ENCODE results near the gene ZMYM2.

Gene ZMYM2

DNA sequence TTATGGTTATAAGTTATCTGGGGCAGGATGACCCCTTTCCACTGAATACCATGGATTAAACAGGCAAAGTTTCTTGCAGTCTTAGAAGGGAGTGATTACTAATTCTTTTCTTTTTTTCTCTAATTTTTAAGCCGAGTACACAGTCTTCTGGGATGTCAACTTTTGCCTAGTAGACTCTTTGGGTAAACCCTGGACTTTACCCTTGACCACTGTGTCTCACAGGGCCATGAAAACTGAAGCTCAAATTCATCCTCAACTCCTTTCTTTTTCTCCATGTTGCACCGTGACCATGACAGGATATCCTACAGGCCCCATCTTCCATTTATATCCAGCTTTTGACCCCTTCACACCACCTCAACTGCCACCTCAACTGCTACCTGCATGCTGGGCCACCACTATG is 150.5 kb downstream of the ZMYM2 start:
- DNase-seq = no peak

DNA sequence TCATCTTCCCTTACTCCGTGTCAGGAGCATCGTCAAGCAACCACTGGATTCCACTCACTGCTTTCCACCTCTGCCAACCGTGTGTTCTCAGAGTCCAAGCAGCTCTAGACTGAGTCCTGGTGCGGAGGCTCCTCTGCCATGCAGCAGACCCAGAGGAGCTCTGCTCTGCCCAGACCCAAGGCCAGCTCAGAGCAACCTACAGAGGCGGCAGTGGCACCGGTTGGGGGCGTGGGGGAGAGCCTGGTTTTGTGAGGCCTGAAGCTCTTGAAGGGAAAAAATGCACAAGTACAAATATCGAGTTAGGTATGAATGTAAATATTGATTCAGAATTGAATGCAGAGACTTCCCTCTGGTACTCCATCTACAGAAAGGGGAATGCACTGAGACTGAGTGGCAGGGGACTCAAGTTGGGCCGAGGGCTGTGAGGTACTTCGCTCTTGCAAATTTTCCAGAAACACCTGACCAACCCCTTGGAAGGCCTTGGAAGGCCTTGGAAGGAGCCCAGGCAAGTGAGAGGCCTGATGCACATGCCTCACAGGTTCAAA is 155.6 kb downstream of the ZMYM2 start:
- DNase-seq = no peak

DNA sequence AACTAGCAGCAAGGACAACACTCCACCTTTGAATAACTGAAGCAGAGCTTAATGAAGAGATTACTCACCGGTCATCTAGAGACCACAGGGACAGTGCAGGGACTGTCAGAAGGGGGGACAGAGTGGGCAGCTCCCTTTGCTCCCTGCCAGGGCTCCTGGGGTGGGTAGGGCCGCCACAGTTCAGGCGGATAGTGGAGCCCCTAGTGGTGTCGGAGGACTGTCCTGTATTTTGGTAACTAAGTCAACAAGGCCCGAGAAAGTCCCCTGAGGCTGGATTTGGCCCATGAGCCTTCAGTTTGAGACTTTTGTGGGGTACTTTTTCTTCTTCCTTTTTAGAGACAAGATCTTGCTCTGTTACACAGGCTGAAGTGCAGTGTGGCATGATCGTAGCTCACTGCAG is 157.7 kb downstream of the ZMYM2 start:
- no peak for DNase-seq

DNA sequence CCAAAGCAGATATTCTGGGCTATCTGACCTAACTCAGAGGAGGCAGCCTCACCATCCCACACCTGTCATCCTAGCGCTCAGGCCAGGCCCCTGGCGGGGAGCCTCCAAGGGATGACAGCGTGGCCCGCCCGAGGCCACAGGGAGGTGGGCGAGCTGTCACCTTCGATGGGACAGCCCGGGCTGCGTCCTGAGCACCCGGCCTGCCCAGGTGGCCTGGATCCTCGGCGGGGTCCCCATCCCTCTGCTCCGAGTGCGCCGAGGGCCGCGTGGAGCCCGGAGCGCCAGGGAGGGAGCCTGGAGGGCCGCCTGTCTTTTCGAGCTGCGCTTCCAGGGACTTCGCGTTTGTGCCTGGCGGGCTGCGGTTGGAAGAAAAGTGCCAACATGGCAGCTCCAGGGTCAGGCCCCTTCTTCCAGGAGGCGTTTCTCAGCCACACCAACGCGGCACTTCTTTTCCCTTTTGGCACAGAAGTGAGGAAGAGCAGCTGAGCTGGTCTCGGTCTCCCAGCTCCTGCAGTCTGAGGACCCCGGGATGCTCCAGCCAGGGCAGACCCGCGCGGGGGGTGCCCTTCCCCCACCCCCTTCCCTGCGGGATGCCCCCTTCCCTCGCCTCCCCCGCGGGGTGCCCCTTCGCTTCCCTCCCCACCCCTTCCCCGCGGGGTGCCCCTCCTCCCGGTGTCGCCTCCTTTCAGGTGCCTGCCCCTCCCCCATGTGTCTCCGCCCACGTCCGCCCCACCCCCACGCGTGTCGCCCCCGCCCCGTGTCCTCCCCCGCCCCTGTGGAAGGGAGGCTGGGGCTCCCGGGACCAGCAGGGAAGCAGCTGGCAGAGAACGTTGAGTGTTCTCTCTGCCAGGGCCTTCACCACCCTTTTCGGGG is 160.0 kb downstream of the ZMYM2 start:
- peak; percentile 40 for DNase-seq

DNA sequence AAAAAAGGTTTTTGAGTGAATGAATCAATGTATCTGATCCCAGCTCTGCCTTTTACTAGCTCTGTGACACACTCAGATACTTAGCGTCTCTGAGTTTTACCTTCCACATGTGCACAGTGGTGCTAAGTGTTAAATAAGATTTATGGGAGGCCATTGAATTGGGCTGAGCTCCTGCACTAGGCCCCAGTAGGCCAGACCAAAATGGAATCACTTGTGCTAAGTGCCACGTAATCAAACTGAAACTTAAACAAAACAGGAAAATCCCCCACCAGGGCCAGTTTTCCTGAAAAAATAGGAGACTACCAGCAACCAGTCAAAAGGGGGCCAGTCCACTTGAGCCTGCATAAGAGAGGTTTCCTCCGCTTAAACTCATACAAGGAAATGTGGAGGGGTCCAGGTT is 161.4 kb downstream of the ZMYM2 start:
- no peak for DNase-seq

DNA sequence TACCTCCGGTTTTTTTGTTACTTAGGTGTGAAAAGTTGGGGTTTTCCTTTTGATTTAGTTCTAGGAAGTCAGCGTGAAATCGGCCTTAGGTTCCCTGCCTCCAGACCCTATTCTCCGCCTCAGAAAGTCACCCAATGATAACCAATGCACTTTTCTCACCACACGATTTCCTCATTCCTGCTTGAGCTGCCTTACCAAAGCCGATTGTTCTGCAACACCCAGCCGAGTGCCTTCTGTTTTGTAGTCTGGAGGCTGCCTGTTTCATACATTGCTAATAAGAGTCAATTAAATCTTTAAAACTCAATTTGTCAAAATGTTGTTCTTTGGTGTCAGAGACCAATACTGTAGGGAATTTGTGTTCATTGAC is 162.6 kb downstream of the ZMYM2 start:
- no peak for DNase-seq

DNA sequence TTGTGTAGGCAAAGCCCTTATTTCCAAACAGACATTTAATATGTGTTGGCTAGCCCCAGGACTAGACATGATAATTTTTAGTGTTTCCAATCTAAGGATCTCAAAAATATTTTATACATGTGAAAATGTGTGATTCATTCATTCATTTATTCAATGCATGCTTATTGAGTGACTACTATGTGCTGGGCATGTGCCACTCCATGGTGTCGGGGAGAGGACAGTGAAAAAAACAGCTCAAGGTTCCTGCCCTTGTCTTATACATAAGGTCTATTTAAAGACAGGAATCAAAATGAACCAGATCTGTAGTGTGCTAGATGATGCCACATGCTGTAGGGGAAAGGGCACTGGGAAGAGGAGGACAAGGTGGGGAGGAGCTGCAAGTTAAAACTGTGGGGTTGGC is 165.8 kb downstream of the ZMYM2 start:
- no peak for DNase-seq

DNA sequence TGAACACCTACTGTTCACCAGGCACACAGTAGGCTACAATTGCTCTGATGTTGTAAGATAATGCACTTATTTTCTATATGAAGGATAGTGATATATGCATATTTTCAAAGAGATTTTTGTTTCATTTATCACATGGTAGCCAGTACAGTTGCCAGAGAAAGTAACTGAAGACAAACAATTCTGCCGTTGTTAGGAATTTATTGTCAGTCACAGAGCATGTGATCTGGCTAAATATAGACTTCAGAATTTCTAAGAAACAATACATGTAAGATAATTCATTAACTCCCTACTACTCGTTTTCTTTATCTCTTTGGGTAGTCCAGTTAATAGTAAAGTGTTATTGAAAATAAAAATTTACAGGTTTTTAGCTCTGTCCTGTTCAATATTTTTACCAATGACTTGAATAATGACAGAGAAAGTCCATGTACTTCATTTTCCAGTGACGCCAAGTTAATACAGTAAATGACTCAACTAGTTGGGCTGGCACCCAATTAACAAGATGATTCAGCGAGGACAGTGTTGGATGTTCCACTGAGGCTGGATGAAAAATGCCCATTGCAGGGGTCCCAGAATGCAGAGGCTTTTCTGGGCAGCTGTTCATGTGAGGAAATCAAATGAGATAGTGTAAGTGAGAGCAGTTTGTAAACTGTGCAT is 166.7 kb downstream of the ZMYM2 start:
- DNase-seq = no peak

DNA sequence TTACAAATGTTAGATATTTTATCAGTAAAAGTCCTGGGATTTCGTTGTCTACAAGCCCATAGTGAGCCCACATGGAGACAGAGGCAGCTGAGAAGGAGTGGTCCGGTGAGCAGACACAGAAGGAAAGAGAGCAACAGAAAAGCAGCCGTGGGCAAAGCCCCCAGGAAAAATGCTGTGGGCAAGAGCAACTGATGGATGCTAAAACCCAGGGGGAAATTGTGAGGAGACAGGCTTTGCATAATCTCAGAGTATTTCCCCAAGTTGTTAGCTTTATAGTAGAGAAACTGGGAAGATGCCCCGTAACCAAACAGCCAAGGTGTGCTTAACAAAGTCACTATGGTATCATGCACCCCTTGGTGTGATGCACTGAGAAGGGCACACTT is 167.2 kb downstream of the ZMYM2 start:
- DNase-seq = no peak

DNA sequence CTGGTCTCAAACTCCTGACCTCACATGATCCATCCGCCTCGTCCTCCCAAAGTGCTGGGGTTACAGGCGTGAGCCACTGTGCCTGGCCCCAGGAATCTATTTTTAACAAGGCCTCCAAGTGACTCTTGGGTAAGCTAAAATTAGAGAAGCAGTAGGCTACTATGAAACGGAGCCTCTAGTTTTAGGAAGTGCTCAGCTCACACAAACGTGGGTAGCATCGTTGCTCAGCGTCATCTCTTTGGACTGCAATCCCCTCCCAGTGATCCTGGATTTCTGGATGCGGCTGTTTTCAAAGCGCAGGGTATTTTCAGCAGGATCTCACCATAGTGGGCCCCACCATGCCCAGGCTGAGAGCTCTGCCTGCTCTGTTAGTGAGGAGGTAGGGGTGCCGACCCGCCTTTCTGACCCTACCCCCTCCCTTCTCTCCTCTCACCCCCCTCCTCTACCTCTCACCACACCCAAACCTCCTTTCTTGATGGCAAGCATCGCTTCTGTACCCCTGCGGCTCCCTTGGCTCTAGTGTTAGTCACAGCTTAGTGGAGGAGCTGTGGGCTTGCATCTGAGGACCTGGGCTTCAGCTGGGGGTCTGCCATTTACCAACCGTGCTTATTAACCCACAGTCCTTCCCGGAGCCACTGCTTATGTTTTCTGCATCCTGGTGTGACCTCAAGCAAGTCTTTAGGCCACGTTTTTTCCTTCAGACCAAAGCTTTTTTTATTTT is 168.2 kb downstream of the ZMYM2 start:
- no peak for DNase-seq

DNA sequence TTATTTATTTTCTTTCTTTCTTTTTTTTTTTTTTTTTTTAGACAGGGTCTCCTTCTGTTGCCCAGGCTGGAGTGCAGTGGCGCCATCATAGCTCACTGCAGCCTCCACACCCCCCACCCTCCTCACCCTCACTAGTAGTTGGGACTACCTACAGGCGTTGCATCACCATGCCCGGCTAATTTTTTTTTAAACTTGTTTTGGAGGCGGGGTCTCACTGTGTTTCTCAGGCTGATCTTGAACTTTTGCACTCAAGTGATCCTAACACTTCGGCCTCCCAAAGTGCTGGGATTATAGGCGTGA is 168.7 kb downstream of the ZMYM2 start:
- DNase-seq = peak; percentile 17

DNA sequence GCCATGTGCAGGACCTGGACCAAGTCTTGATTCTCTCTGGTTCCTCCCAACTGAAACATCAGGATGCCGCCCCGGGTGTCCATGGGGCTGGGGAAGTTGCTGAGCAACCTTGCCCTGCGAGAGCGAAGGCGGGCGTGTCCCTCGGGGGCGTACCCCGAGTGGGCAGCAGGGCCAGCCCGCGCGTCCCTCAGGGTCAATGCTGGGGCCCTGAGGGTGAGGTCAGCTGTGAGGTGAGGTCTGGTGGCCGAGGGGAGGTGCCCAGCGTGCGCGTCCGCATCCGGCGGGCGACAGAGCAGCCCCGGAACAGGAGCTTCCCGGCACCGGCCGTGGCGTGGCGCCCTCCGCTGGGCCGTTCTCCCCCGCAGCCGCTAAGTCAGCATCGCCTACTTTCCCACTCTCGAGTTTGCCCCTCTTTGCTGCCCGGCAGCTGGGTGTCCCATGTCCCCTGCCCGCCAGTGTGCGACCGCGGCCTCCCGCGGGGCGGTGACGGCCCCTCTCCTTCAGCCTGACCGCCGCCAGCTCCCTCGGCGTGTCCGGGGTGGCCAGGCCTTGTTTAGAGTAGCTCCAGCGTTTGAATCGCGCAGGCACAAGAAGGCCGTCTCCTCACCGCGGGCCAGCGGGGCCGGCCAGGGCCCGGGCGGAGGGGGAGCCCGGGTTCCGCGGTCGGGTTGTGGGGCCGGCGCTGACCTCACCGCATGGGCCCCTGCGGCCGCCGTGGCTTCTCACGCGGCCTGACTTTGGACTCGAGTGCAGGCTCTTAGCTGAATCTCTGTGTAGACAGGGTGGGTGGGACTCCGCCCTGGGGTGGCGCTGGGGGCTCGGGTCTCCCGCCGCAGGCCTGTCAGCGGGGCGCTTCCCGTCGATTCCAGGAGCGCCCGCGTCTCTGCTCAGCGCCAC is 169.3 kb downstream of the ZMYM2 start:
- DNase-seq = peak; percentile 55

DNA sequence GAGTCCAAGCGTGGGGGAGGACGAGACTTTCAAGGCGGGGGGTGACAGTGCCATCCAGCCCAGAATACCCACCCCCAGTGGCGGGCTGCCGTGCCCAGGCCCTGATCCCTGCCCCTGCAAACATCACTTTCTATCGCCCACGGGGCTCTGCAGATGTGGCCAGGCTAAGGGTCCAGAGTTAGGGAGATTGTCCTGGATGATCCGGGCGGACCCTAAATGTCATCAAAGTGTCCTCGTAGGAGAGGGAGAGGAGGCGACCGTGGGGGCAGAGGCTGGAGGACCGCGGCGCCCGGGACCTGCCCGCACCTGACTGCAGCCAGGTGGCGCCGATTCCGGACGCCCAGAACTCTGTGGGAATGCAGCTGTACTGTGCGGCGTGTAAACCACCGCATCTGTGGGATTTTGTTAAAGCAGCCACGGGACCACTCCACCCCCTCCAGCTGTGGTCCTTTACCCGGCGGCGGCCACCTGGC is 170.0 kb downstream of the ZMYM2 start:
- DNase-seq = no peak

DNA sequence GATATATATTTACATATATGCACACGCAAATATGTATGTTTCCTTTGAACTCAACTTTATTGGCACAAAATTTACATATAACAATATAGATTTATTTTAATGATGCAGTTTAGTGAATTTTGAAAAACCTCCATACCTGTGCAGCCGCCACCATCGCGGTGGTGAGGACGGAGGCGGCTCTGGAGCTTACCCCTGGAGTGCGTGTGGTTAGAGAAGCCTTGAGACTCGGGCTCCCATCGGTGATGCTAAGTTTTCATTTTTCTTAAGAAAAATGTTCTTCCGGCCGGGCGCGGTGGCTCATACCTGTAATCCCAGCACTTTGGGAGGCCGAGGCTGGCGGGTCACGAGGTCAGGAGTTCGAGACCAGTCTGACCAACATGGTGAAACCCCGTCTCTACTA is 170.5 kb downstream of the ZMYM2 start:
- no peak for DNase-seq

DNA sequence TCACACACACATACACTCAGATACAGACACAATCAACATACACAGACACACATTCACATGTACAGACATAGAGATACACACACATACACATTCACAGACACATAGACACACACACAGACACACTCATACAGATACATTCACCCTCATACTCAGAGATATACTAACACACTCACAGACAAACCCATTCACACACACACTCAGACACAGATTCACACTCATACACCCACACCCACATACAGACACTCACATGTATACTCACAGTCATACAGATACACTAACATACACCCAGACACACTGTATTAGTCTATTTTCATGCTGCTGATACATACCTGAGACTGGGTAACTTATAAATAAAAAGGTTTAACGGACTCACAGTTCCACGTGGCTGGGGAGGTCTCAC is 171.5 kb downstream of the ZMYM2 start:
- no peak for DNase-seq

DNA sequence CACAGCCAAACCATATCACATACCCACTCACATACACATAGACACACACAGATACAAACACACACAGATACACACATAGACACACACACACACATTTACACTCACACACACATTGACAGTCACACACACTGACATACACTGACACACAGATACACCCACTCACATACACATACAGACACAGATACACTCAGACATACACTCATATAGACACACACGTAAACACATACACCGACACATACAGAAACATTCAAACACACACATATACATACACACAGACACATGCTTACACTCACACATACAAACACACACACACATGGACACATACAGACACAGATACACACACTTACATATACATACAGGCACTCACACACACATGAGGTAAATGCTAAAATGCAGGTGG is 172.1 kb downstream of the ZMYM2 start:
- no peak for DNase-seq

DNA sequence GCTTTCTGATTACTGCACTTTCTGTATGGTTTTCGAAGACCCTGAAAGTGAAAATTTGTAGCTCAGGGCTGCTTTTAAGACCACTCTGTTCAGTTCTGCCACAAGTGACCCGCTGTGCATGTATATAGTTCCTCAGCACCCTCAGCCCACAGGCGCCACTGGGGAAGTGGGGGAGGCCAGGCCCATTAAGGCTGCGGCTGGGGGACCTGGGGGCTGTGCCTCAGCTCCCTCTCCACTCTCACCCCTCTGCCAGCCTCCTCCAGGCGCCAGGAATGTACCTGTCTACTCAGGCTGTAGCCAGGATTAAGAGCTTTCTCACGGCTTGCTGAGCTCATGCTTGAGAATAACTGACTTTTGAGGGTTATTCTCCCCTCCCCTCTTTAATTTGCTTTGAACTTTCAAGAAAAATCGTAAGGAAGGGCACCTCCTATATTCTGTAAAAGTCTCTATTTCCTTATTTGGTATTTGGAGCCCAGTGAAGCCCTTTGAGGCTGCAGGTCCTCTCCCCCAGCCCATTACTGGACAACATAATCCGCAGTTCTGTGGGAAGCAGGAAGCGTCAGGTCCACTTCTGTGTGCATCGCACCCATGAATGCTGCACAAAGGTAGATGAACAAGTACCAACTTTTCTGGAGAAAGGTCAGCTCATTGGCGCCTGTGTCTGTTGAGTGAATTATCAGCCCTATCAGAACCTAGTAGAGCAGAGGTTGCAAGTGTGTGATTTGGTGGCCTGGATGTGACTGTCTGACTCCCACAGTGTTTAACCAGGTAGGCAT is 172.7 kb downstream of the ZMYM2 start:
- no peak for DNase-seq

DNA sequence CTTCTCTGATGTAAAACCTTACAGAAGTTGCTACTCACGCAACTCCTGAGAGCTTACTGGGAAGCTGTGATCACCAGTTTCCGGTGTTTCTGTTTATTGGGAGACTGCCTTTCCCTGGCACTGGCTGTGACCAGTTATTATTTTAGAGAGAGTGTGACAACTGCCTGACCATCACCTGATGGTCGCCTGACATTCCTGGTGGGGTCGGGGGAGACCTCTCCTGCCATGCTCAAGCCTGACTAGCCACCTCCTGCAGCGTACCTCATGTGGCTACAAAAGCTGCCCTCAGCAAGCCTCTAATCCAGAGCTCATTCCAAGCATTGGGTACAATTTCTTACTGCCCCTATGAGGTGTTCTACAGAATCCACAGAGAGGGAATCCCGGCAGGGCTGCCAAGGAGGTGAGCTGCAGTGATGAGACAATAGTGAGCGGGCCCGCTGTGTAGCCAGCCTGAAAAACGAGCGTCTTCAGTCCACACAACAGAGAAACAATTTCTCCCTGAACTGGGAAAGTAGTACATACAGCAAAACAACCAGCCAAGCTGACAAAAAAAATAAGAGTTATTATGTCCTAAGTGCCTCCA is 173.6 kb downstream of the ZMYM2 start:
- no peak for DNase-seq

DNA sequence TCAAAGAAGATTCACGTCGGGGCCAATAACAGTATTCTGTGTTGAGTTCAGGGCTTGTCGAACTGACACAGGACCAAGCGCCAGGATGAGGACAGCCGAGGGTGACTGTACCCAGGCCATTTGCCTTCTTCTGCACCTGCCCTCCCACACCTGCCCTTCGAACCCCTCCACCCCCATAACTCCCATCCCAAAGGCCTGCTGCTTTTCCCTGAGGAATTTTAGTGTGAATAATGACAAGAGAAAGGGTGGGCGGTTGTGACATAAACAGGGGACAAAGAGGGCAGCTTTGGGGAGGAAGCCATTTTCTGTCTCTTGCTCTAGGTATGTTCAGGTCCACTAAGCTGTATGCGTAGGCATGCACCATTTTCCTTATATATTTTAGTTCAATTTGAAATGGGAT is 176.2 kb downstream of the ZMYM2 start:
- DNase-seq = no peak

DNA sequence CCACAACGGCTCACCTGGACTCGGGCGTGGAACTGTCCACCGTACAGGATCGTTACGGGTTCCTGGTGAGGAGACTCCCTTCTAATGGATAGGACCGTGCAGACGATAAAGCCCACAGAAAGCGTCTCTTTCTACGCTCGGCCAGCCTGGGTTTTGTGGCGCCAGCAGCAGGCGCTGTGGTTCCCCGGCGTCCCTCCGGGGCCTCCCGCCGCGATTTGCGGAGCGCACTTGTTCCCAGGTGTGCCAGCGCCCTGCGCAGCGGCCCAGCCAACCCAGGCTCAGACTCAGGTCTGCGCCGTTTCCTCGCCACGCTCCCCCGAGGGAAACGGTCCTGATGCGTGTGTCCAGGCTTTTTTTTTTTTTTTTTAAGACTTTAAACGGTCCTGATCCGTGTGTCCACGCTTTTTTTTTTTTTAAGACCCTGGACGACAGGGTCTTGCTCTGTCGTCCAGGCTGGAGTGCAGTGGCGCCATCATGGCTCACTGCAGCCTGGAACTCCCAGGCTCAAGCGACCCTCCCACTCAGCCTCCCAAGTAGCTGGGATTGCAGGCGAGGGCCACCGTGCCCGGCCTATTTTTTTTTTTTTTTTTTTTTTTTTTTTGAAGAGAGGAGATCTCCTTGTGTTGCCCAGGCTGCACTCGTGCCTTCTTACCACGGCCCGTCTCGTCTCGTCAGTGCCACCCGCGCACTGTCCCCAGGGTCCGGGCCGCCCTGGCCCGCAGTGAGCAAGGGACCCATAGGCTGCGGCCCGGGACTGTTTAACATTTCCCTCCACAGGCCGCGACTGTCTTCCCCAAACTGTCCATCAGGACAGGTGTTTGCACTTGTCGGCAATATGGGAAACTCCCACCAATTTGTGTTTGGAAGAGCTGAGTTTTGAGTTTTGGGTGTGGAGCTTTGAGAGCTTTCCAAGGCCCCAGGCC is 178.5 kb downstream of the ZMYM2 start:
- DNase-seq = peak; percentile 65
